ENCODE data around the gene MAPK8IP2. TPM values are rescaled to one million over a fixed set of nuclear protein-coding genes. Genes with fewer than 3 reads are reported as not detected.

MAPK8IP2 gene
- total and polyA plus RNA-seq, 12 donors, result 3.9 to 30.1 (median 16.7) TPM

DNA sequence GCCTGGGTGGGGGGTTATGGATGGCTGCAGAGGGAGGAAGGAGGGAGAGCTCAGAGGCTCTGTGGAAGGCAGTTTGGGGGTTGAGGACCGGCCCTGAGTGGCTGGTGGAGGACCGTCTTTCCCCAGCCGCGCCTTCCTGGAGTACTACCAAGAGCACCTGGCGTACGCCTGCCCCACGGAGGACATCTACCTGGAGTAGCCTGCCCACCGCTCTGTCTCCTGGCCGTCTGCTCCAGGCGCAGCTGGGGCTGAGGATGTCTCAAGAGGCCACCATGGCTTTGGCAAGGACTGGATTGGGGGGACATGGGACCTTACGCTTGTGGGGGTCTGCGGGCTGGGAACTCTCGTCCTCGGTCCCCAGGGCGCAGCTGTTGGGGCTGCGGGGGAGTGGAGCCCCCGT, 10.0 kb downstream of the MAPK8IP2 start:
- no peaks in the 10 kb centered on the region for H3K4me1 ChIP-seq (replicated peaks in 1 of 2)
- no peak for DNase-seq
- 91 to 95% (median 92%) methylated on average over 7 to 17 of the region's 17 CpGs for WGBS, 4 donors
- TF ChIP-seq, protein P1, sequence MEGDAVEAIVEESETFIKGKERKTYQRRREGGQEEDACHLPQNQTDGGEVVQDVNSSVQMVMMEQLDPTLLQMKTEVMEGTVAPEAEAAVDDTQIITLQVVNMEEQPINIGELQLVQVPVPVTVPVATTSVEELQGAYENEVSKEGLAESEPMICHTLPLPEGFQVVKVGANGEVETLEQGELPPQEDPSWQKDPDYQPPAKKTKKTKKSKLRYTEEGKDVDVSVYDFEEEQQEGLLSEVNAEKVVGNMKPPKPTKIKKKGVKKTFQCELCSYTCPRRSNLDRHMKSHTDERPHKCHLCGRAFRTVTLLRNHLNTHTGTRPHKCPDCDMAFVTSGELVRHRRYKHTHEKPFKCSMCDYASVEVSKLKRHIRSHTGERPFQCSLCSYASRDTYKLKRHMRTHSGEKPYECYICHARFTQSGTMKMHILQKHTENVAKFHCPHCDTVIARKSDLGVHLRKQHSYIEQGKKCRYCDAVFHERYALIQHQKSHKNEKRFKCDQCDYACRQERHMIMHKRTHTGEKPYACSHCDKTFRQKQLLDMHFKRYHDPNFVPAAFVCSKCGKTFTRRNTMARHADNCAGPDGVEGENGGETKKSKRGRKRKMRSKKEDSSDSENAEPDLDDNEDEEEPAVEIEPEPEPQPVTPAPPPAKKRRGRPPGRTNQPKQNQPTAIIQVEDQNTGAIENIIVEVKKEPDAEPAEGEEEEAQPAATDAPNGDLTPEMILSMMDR (IDR thresholded peaks at IDR 0.05), result no peak
- no peak for TF ChIP-seq POLR2A (IDR thresholded peaks at IDR 0.05)
- intact Hi-C loops (cut with DNase I), result loop anchor here in 1 of 2 donors (10.0 kb wide), 1 partner anchor 356 kb away; the partner anchor contains the start of gene HDAC10
- no peaks in the 10 kb centered on the region for H3K27me3 ChIP-seq
- no peaks in the 10 kb centered on the region for H3K9me3 ChIP-seq (replicated peaks in 1 of 3)
- no peak overlapping the region for H3K27ac ChIP-seq
- no peak overlapping the region for H3K4me3 ChIP-seq
- peaks cover 0 to 3% of the 10 kb centered on the region in 2 donors for H3K36me3 ChIP-seq (replicated peaks in 1 of 2)

DNA sequence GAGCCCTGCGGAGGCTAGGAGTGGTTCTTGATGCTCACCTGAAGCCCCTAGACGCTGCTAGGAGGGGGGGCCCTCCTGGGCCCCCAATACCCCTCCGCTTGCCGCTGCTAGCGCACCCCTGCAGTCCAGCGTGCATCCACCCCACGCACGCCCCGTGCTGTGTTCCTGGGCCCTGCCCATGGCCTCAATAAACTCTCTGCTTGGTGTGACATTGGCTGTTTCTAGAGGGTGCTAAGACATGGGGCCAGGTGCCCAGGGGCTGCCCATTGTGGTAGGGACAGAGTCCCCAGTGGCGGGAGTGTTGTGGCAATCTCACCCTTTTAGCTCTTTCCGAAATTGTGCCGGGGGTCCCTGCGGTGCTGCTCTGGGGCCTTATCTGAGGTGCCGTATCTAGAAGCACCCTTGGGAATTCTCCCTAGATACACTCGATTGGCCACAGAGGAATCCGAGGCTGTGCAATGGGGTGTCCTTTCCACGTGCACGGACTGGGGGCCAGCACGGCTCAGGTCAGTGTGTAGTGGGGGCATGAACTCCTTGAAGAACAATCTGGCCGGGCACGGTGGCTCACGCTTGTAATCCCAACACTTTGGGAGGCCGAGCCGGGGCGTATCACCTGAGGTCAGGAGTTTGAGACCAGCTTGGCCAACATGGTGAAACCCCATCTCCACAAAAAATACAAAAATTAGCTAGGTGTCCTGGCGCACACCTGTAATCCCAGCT, 10.9 kb downstream of the MAPK8IP2 start:
- TF ChIP-seq, protein P1 (IDR thresholded peaks at IDR 0.05), result no peak
- TF ChIP-seq POLR2A (IDR thresholded peaks at IDR 0.05), result no peak
- intact Hi-C loops (cut with DNase I), result loop anchor here in 1 of 2 donors (10.0 kb wide), 1 partner anchor 357 kb away; the partner anchor contains the start of gene HDAC10
- Histone ChIP-seq H3K4me3 (no peak overlapping the region), H3K4me1 (replicated peaks in 1 of 2) (no peaks in the 10 kb centered on the region), H3K36me3 (replicated peaks in 1 of 2) (no peaks in the 10 kb centered on the region), H3K9me3 (replicated peaks in 1 of 3) (no peaks in the 10 kb centered on the region), H3K27ac (no peak overlapping the region), H3K27me3 (no peaks in the 10 kb centered on the region)
- peak in 1 of 7 donors; percentile 6 for DNase-seq
- 88 to 95% (median 92%) methylated on average over 8 to 26 of the region's 26 CpGs for WGBS, 4 donors

DNA sequence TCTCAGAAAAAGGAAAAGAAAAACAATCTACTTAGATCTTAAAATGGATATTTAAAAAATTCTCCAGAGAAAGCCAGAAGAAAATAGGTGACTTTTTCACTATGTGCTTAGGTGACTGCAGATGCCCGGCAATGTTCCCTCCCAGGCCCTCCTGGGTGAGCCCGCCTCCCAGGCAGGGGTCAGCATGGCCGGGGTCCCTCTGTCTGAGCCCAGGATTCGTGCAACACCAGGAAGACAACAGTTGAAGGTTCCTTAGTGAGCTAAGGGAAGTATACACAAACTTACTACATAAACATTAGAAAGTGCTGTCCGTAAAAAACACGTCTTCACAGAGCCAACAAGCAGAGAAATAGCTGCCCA, 11.6 kb downstream of the MAPK8IP2 start:
- no peaks in the 10 kb centered on the region for H3K27me3 ChIP-seq
- no peak for DNase-seq

DNA sequence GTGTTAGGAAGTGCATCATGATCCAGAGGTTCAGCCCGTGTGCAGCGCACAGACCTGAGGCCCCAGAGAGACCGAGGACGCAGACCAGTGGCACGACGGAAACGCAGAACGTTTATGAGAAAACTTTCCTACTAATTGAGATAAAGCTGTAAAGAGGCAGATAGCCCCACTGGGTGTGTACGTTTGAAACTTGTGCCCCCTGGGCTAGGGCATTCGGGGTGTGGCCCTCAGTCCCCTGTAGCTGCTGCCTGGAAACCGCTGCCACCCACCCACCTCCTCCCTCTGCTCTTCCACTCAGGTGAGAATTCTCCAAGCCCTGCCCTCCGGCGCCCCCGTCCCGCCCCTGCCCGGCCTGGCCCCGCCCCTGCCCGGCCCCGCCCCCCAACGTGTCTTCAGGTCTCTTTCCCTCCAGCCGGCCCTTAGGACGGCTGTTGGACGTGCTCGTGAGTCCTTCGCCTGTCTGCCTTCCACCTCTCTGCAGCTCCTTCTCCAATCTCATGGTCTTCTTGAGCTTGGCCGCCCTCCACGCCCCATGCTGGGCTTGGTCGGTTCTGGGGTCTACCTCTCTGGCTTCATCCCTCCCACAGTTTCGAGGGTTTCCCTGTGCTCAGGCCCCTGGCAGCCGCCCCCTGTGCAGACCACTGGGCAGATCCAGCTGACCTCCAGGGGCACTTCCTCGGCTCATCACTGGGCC, 12.1 kb downstream of the MAPK8IP2 start:
- intact Hi-C loops (cut with DNase I), result loop anchor here in 1 of 2 donors (10.0 kb wide), 1 partner anchor 358 kb away; the partner anchor contains the start of gene HDAC10
- H3K27ac ChIP-seq, result no peak overlapping the region
- TF ChIP-seq POLR2A (IDR thresholded peaks at IDR 0.05), result no peak
- TF ChIP-seq, protein P1 (IDR thresholded peaks at IDR 0.05), result no peak
- no peaks in the 10 kb centered on the region for H3K27me3 ChIP-seq
- no peaks in the 10 kb centered on the region for H3K36me3 ChIP-seq (replicated peaks in 1 of 2)
- DNase-seq, result no peak
- H3K4me1 ChIP-seq (replicated peaks in 1 of 2), result no peaks in the 10 kb centered on the region
- H3K4me3 ChIP-seq, result no peak overlapping the region
- 37 to 49% (median 43%) methylated on average over 18 to 31 of the region's 31 CpGs for WGBS, 4 donors
- H3K9me3 ChIP-seq (replicated peaks in 1 of 3), result no peaks in the 10 kb centered on the region

More for the DNA sequence above, 11.6 kb downstream of the MAPK8IP2 start:
- Histone ChIP-seq H3K27ac (no peak overlapping the region), H3K4me1 (replicated peaks in 1 of 2) (no peaks in the 10 kb centered on the region), H3K4me3 (no peak overlapping the region), H3K9me3 (replicated peaks in 1 of 3) (no peaks in the 10 kb centered on the region), H3K36me3 (replicated peaks in 1 of 2) (no peaks in the 10 kb centered on the region)
- intact Hi-C loops (cut with DNase I), result loop anchor here in 1 of 2 donors (10.0 kb wide), 1 partner anchor 357 kb away; the partner anchor contains the start of gene HDAC10
- WGBS, 4 donors, result 68 to 79% (median 76%) methylated on average over 6 of the region's 6 CpGs
- TF ChIP-seq, protein P1 (IDR thresholded peaks at IDR 0.05), result no peak
- no peak for TF ChIP-seq POLR2A (IDR thresholded peaks at IDR 0.05)

Measured in adrenal gland (tissue), 12 donors.